A673 (cell line): Measurements from ENCODE around the gene RIPOR3. TPM values are rescaled to one million over a fixed set of nuclear protein-coding genes. Genes with fewer than 3 reads are reported as not detected.

Source experiments
- BruUV-seq: library from RNA; stranded (reverse); fragments of 400-500 nt; replicated peaks from 2 replicates; lab custom pipeline; 2021; lab: Mats Ljungman, UMichigan
- CTCF ChIA-PET: fragments of 300-600 bp; sonication (Branson Sonifier 250); formaldehyde crosslinking; loops from one replicate; lab custom pipeline; 2022; ENCODE audit warnings: antibody characterized with exemption; lab: Charles Lee
- POLR2A ChIA-PET: fragments of 300-600 bp; sonication (Branson Sonifier 250); formaldehyde crosslinking; loops from one replicate; lab custom pipeline; 2022; ENCODE audit warnings: antibody characterized with exemption; ENCODE audit not compliant: low non-redundant PET; lab: Charles Lee
- DNase-seq: peaks from one replicate; pipeline ENCODE4 v3.0.0-alpha.2; 2015; ENCODE audit warnings: low spot score
- H3K27ac ChIP-seq: fragments of 200-600 bp; sonication (generic); 2 replicates; pipeline ENCODE4 v1.5.1; 2016; ENCODE audit warnings: mixed run types, low read depth, mild to moderate bottlenecking, mixed read lengths, antibody characterized with exemption, low read length; ENCODE audit not compliant: poor library complexity, severe bottlenecking
- H3K27me3 ChIP-seq: fragments of 200-600 bp; sonication (generic); replicated peaks from 2 replicates; pipeline ENCODE4 v1.6.1; 2017; ENCODE audit warnings: mixed run types, low read depth, mild to moderate bottlenecking, mixed read lengths, antibody characterized with exemption, low read length; ENCODE audit not compliant: insufficient read depth, poor library complexity
- H3K36me3 ChIP-seq: fragments of 200-600 bp; sonication (generic); 2 replicates; pipeline ENCODE4 v1.6.1; 2016; ENCODE audit warnings: mixed run types, mild to moderate bottlenecking, mixed read lengths, antibody characterized with exemption, low read length; ENCODE audit not compliant: insufficient read depth, poor library complexity, severe bottlenecking
- H3K4me1 ChIP-seq: fragments of 200-600 bp; sonication (generic); 2 replicates; pipeline ENCODE4 v1.6.1; 2017; ENCODE audit warnings: mixed run types, mild to moderate bottlenecking, mixed read lengths, antibody characterized with exemption, low read length; ENCODE audit not compliant: insufficient read depth, poor library complexity, severe bottlenecking
- H3K4me3 ChIP-seq: fragments of 200-600 bp; sonication (generic); 2 replicates; pipeline ENCODE4 v1.5.1; 2016; ENCODE audit warnings: low read depth, mixed run types, mild to moderate bottlenecking, mixed read lengths, low read length; ENCODE audit not compliant: poor library complexity, severe bottlenecking
- H3K9me3 ChIP-seq: fragments of 200-600 bp; sonication (generic); 2 replicates; pipeline ENCODE4 v1.6.1; 2016; ENCODE audit warnings: mixed run types, low read depth, mild to moderate bottlenecking, mixed read lengths, antibody characterized with exemption, low read length; ENCODE audit not compliant: poor library complexity, severe bottlenecking
- CTCF ChIP-seq: fragments of 300-800, 200-600 bp; sonication (generic); conservative IDR thresholded peaks from 2 replicates; pipeline ENCODE4 v1.5.1; 2017; ENCODE audit warnings: low read depth, mild to moderate bottlenecking, antibody characterized with exemption, low read length, moderate library complexity, mixed read lengths
- EZH2 ChIP-seq: fragments of 200-600 bp; sonication (generic); IDR thresholded peaks from 2 replicates; pipeline ENCODE4 v1.6.1; 2017; ENCODE audit warnings: borderline replicate concordance, low read depth, mild to moderate bottlenecking, mixed read lengths, antibody characterized with exemption, low read length; ENCODE audit not compliant: poor library complexity, severe bottlenecking
- intact Hi-C: fragments of 100-400 bp; cut with micrococcal nuclease; formaldehyde crosslinking; loops from one replicate; pipeline ENCODE4 v1.10.0; 2022; ENCODE audit not compliant: unreplicated experiment
- total RNA-seq: library from RNA; stranded (reverse); gene quantifications from 2 replicates; pipeline ENCODE4 v1.2.3, GENCODE V29; 2021

RIPOR3 gene
- total RNA-seq, 1 experiment from 2014 or later: 19.1 TPM

DNA sequence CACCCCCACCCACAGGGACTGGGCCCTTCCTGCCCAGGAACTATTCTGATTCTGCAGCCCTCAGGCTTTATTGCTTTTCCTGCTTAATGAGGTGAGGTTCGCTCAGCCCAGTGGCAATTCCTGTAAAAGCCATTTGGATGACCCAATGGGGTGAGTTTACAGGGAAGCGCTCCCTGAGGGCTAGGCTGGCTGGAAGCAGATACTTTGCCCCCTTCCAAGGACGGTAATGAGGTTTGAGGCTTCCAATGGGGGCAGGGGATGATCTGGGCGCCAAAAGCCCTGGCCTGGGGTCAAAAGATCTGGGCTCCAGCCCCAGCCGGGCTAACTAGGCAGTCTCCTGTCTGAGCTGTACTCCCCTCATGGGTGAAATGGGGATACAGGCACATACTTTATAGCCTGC is 41.8 kb downstream of the RIPOR3 start:
- no TSS peak for BruUV-seq
- CTCF ChIA-PET: no interaction called here
- H3K4me1 ChIP-seq: peaks cover 7% of the 10 kb centered on the region
- no peak overlapping the region for H3K4me3 ChIP-seq
- POLR2A ChIA-PET: interaction anchor here (0.7 kb wide), 1 partner anchor 9 kb away, joined by 3 read pairs; no protein-coding TSS in a partner anchor
- intact Hi-C loops: no loop called here
- H3K9me3 ChIP-seq: no peaks in the 10 kb centered on the region
- no peak for DNase-seq
- H3K36me3 ChIP-seq: no peaks in the 10 kb centered on the region
- no peak overlapping the region for H3K27ac ChIP-seq
- no peak for TF ChIP-seq CTCF
- no peak for TF ChIP-seq EZH2
- no peaks in the 10 kb centered on the region for H3K27me3 ChIP-seq

DNA sequence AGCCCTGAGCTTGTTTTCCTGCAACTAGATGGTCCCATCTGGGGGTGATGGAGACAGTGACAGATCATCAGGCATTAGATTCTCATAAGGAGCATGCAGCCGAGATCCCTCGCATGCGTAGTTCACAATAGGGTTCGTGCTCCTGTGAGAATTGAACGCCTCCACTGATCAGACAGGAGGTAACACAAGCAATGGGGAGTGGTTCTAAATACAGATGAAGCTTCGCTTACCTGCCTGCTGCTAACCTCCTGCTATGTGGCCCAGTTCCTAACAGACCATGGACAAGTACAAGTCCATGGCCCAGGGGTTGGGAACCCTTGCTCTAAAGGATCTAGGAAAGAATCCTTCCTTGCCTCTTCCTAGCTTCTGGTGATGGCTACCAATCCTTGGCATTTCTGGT is 42.7 kb downstream of the RIPOR3 start:
- H3K36me3 ChIP-seq: no peaks in the 10 kb centered on the region
- POLR2A ChIA-PET: no interaction called here
- no peak for DNase-seq
- H3K4me3 ChIP-seq: no peak overlapping the region
- TF ChIP-seq EZH2: no peak
- no peak for TF ChIP-seq CTCF
- intact Hi-C loops: no loop called here
- no peaks in the 10 kb centered on the region for H3K9me3 ChIP-seq
- BruUV-seq: no TSS peak
- no peaks in the 10 kb centered on the region for H3K27me3 ChIP-seq
- peaks cover 5% of the 10 kb centered on the region for H3K4me1 ChIP-seq
- CTCF ChIA-PET: no interaction called here
- no peak overlapping the region for H3K27ac ChIP-seq

GRCh38 chr20:50646483-50646996 is 44.8 kb downstream of the RIPOR3 start:
- H3K4me1 ChIP-seq: peaks cover 25% of the 10 kb centered on the region
- ChIA-PET CTCF (no interaction called here), POLR2A (no interaction called here)
- no peaks in the 10 kb centered on the region for H3K36me3 ChIP-seq
- BruUV-seq: no TSS peak
- no peaks in the 10 kb centered on the region for H3K27me3 ChIP-seq
- H3K4me3 ChIP-seq: no peak overlapping the region
- no peak for TF ChIP-seq EZH2
- TF ChIP-seq CTCF: peak; percentile 46
- intact Hi-C loops: no loop called here
- no peak overlapping the region for H3K27ac ChIP-seq
- no peak for DNase-seq
- no peaks in the 10 kb centered on the region for H3K9me3 ChIP-seq
